GM04504 (cell line): ENCODE measurements around the gene GPATCH8.
"Not testable (repeated sequence)": the region's sequence is repeated elsewhere in the genome, so short reads cannot be mapped to it uniquely, and the experiment has no call there.

Experiments used
- DNase-seq: peaks from one replicate; pipeline ENCODE4 v3.0.0-alpha.2; 2012; ENCODE audit warnings: low read depth

Gene GPATCH8

DNA sequence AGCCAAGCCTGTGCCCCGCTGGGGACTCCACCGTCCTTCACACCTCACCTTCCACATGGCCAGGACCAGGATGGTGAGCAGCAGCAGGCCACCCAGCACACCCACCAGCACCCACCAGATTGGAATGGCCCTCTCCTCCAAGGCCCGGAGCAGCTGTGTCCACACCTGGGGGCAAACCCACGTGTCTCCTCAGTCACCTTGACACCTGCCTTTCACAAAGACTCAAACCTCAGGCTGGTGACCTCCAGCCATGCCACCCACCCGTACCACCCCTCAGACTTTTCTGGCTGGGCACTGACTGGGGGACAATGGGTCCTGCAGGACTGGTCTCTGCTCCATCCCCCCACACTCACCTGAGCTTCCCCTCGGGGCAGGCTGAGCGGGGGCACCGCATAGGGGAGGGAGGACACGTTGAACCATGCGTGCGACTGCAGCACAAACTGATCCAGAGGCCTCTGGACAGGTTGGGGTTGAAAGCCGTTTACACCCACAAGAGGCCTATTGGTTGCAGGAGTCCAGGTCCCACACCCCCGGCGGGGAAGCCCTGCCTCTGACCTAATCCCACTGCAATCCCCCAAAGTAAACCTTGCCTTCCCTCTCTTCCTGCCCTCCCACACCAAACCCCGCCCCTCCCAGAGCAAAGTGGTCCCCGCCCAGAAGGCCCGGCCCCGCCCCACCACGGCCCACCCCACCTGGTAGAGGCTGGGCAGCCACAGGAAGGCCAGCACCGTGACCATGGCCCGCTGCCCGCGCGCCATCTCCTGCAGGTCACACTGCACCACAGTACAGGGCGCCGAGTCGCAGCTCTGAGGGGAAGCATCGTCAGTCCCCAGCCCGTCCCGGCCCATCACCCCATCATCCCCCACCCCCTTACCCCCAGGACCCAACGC, 128.7 kb downstream of the GPATCH8 start:
- no peak for DNase-seq

DNA sequence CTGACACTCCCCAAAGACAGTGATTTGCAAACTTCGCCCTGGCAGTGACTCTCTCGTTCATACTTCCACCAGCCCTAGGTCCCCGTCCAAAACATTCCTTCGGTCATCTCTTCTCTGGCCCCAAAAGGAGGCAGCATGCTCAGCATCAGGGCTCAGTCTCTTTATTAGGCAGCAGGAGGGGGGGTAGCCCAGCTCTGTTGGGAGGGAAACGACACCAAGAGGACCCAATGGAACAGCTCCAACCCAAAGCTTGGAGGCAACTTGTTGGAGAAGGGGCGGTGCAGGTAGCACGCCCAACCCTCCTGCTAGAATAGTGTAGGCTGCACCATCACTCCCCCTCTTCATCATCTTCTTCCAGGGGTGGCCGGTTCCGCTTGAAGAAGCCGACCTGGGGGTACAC, 131.2 kb downstream of the GPATCH8 start:
- no peak for DNase-seq

GRCh38 chr17:44369414-44370023, 133.7 kb downstream of the GPATCH8 start:
- not testable (repeated sequence) for DNase-seq

- not testable (repeated sequence) for DNase-seq
Observed at GRCh38 chr17:44368391-44369243, 134.6 kb downstream of the GPATCH8 start.

GRCh38 chr17:44367231-44367979, 135.8 kb downstream of the GPATCH8 start:
- DNase-seq = no peak

- not testable (repeated sequence) for DNase-seq
Observed at GRCh38 chr17:44365051-44365450, 138.2 kb downstream of the GPATCH8 start.

DNA sequence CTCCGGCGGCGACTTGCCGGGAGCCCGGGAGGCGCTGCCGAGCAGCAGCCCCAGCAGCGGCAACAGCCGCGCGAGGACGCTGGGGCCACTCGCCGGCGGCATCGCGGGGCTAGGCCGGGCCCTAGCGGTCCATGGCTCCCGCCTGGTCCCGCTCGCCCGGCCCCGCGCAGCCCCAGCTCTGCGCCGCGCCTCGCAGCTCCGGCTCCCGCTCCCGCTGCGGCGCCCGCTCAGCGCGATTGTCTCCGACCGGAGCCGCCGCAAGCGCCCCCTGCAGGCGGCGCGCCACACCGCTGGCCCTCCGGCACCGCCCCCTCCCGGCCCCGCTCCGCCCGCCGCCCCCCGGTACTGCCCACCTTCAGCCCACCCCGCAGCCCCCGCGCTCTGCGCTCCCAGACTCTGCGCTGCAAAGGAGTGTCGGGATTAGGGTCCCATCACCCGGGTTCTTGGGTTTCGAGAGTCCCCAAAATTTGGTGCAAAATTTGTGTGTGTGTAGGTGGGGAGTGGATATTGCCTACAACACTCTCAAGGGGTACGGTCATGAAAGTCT, 139.5 kb downstream of the GPATCH8 start, which contains the start of gene FAM171A2:
TSS of gene FAM171A2 (minus strand) at position 241 of the 547 bp plus-strand sequence. CDS start at position 102, 139 bp downstream.
- DNase-seq = peak; percentile 22

GRCh38 chr17:44362949-44363612, 140.1 kb downstream of the GPATCH8 start:
- no peak for DNase-seq

DNA sequence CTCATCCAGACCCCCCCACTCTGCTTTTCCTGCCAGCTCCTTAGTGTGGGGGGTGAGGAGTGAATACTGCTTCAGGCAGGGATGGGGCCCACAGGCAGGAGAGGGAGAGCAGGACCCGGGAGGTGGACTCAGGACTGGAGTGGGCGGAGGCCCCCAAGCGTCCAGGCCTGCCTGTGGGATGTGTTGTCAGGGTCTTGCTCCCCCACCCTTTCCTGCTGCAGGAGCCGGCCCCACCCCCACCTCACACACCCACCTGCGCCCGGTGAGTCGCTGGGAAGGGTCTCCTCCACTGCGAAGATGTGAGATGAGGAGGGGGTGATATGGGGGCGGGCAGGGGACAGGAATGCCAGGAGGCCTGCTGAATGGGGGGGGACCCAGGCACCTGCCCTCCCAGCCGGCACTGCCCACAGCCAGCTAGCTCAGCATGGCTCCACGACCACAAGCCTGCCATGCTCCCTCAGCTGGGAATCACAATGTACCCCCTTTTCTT, 140.7 kb downstream of the GPATCH8 start:
- no peak for DNase-seq

GRCh38 chr17:44361292-44362260, 141.6 kb downstream of the GPATCH8 start:
- no peak for DNase-seq

DNA sequence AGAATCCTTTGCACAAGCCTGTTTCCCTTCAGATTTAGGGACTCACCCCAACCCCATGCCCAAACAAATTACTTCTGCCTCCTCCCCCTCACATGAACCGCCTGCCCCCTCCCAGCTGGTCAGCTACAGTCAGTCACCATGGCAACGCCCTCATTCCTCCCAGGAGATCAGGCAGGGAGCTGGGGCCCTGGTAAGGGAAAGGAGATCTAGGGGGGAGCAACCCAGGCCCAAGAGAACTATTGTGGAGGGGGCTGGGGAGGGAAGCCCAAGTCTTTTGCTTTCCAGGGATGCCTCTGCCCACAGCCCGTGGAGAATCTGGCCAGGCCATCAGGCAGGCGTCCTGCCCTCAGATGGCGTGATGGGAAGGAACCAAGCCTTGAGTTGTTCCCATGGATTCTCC, 142.4 kb downstream of the GPATCH8 start:
- no peak for DNase-seq

DNA sequence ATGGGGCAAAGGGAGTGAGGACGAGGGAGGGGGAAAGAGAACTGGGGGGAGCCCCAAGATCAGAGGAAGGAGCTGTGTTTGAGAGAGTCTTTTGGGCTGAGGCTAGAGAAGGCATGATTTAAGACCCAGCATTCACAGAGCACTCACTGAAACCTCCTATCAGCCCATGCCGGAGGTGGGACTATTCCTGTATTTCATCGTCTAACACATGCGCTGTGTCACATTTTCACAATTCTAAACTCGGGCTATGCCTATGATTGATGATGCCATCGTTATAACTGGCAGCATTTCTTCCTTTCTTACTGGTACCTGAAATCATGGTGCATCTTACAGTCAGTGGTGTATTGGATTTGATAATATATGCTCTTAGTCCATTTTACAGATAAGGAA, 143.1 kb downstream of the GPATCH8 start:
- DNase-seq = no peak

DNA sequence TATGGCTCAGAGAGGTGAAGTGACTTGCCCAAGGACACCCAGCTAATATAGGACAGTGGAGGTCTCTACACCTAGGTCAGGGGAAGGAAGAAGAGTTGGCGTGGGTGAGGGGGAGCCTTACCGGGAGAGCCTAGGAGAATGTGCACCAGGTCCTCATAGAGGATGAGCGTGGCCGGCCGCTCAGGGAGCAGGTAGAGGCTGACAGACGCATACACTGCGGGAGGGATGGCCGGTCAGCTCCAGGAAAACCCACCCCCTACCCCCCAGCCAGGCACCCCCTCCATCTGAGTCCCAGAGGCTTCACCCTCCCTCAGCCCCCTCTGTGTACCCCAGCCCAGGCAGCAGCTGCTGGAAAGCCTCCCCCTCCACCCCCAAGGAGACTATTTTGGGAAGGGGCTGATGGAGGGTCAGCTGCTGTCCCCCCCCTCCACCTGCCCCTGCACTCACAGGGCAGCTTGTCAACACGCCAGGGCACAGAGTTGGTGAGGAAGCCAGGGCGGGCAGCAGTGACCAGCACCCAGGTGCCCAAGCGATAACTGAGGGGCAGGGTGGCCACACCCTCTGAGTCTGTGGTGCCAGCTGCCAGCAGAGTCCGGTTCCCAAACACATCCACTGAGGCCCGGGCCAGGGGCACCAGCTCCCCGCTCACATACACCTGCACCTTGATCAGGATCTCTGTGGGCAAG, 143.6 kb downstream of the GPATCH8 start:
- no peak for DNase-seq

- DNase-seq = no peak
Observed at GRCh38 chr17:44359006-44359405, 144.2 kb downstream of the GPATCH8 start.

GRCh38 chr17:44358066-44358465, 145.1 kb downstream of the GPATCH8 start:
- DNase-seq = no peak

GRCh38 chr17:44356241-44356640, 147.0 kb downstream of the GPATCH8 start:
- no peak for DNase-seq

DNA sequence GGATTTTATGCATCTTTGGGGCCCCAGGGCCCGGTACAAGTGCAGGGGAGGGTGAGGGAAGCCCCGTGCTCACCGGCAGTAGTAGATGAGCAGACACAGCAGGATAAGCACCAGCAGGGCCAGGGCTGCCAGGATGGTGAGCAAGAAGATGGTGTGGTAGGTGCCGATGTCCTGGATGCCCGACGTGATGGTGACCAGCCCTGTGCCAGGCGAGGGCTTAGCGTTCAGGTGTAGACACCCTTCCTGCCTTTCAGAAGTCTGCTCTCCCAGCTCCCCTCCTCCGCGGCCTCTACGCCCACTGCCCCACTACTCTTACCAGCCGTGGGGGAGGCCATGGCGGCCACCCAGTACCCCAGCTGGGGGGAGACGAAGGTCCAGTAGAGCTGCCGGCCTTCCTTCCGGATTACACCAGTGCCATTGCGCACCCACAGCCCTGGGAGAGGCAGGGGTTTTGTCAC, 147.5 kb downstream of the GPATCH8 start:
- DNase-seq = no peak
